Esophagus muscularis mucosa (tissue), 4 donors: ENCODE data around the gene TERT. TPM values are rescaled to one million over a fixed set of nuclear protein-coding genes. Genes with fewer than 3 reads are reported as not detected.

Source experiments
- DNase-seq: peaks from one replicate; pipeline ENCODE4 v3.0.0-alpha.2; 2017; ENCODE audit errors: extremely low spot score
- H3K27ac ChIP-seq, 4 donors: fragments of 200-600 bp; sonication (generic); replicated peaks in 1 of 4; 1 replicate in 3 of 4; 2 replicates in 1 of 4; pipeline ENCODE4 v1.5.1; 2016 to 2019; ENCODE audit warnings: mild to moderate bottlenecking in 1 of 4
- H3K27me3 ChIP-seq, 4 donors: fragments of 200-600 bp; sonication (generic); one replicate each; pipeline versions ENCODE4 v1.5.1 to v1.6.0; 2016 to 2019
- H3K36me3 ChIP-seq, 4 donors: fragments of 200-600 bp; sonication (generic); one replicate each; pipeline ENCODE4 v1.5.1; 2016 to 2019
- H3K4me1 ChIP-seq, 4 donors: fragments of 200-600 bp; sonication (generic); one replicate each; pipeline ENCODE4 v1.5.1; 2016 to 2019
- H3K4me3 ChIP-seq, 4 donors: fragments of 200-600 bp; sonication (generic); 1 replicate in 2 of 4; 2 replicates in 2 of 4; pipeline ENCODE4 v1.5.1; 2016 to 2019; ENCODE audit warnings: mild to moderate bottlenecking in 4 of 4, moderate library complexity in 1 of 4
- H3K9me3 ChIP-seq, 4 donors: fragments of 200-600 bp; sonication (generic); 1 replicate in 3 of 4; 2 replicates in 1 of 4; pipeline ENCODE4 v1.5.1; 2016 to 2019
- EP300 ChIP-seq: sonication (generic); formaldehyde crosslinking; IDR thresholded peaks from one replicate; pipeline ENCODE4 v1.6.1; 2017; ENCODE audit warnings: antibody characterized with exemption
- POLR2A ChIP-seq: fragments of 450-650 bp; IDR thresholded peaks from one replicate; pipeline ENCODE4 v1.6.1; 2017; ENCODE audit warnings: antibody characterized with exemption, moderate library complexity, mild to moderate bottlenecking, low read depth
- POLR2AphosphoS5 ChIP-seq, 2 donors: sonication (generic); formaldehyde crosslinking; IDR thresholded peaks; one replicate each; pipeline ENCODE4 v1.6.1; 2017; ENCODE audit warnings: antibody characterized with exemption in 2 of 2
- WGBS: methylation state at CpG from one replicate; pipeline ENCODE4 v1.1.5; 2018; 5-methylcytosine and 5-hydroxymethylcytosine counted together
- intact Hi-C: fragments of 100-400 bp; cut with DNase I; formaldehyde crosslinking; loops from one replicate; pipeline ENCODE4 v1.15.1; 2023
- total RNA-seq, 4 donors: library from RNA; depleted of rRNA; stranded (reverse); fragments of >200 nt; gene quantifications; one replicate each; pipeline versions ENCODE4 v1.1.0 to v1.2.1, GENCODE V29; 2016
- TF ChIP-seq, protein P1 (sequence below), 3 experiments: fragments of 200-600 bp in 2 of 3; fragments of 450-650 bp in 1 of 3; sonication (generic) in 2 of 3; IDR thresholded peaks; one replicate each; pipeline ENCODE4 v1.5.1; 2017 to 2019; ENCODE audit warnings: antibody characterized with exemption in 3 of 3, mild to moderate bottlenecking in 2 of 3, moderate library complexity in 1 of 3

The TERT gene
- total RNA-seq, 4 donors from 2014 or later: not detected

DNA sequence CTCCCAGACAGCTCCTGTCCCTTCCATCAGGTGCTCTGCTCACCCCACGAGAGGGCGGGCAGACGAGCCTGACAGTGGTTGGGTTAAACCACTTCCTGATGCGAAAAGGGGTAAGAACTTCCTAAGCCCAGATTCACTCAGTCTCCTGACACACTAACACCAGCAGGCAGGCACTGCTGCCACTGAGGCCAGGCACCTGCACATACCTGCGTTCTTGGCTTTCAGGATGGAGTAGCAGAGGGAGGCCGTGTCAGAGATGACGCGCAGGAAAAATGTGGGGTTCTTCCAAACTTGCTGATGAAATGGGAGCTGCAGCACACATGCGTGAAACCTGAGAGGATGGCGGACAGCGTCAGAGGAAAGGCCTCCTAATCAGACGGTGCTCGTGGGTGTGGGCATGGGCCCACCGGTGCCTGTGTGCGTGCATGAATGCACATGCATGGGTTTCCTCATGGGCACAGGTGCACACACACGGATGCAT lies 39.7 kb downstream of the TERT start:
- no peak overlapping the region for H3K4me3 ChIP-seq
- no peak for DNase-seq
- intact Hi-C loops: no loop called here
- WGBS: 67% methylated on average over 16 of the region's 16 CpGs
- H3K4me1 ChIP-seq: no peaks in the 10 kb centered on the region
- no peaks in the 10 kb centered on the region for H3K9me3 ChIP-seq
- no peak overlapping the region for H3K27ac ChIP-seq
- TF ChIP-seq EP300 (no peak), POLR2AphosphoS5 (IDR thresholded peaks at IDR 0.05) (no peak), POLR2A (no peak)
- TF ChIP-seq, protein P1, sequence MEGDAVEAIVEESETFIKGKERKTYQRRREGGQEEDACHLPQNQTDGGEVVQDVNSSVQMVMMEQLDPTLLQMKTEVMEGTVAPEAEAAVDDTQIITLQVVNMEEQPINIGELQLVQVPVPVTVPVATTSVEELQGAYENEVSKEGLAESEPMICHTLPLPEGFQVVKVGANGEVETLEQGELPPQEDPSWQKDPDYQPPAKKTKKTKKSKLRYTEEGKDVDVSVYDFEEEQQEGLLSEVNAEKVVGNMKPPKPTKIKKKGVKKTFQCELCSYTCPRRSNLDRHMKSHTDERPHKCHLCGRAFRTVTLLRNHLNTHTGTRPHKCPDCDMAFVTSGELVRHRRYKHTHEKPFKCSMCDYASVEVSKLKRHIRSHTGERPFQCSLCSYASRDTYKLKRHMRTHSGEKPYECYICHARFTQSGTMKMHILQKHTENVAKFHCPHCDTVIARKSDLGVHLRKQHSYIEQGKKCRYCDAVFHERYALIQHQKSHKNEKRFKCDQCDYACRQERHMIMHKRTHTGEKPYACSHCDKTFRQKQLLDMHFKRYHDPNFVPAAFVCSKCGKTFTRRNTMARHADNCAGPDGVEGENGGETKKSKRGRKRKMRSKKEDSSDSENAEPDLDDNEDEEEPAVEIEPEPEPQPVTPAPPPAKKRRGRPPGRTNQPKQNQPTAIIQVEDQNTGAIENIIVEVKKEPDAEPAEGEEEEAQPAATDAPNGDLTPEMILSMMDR (IDR thresholded peaks at IDR 0.05): no peak
- H3K36me3 ChIP-seq: no peaks in the 10 kb centered on the region
- H3K27me3 ChIP-seq: peaks cover 0 to 44% (median 0%) of the 10 kb centered on the region in 4 donors

DNA sequence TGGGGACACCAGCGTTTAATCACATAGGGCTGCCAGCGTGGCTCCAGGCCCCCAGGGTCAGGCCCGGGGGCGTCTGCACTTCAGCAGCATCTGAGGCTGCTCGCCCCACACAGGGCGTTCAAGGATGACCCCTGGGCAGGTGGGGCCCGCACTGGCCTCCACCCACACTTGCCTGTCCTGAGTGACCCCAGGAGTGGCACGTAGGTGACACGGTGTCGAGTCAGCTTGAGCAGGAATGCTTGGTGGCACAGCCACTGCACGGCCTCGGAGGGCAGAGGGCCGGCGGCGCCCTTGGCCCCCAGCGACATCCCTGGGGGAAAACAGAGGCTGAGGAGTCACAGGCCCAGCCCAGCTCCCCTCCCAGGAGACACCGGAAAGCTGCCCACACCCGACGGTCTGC lies 40.7 kb downstream of the TERT start:
- no peak for TF ChIP-seq POLR2AphosphoS5 (IDR thresholded peaks at IDR 0.05)
- TF ChIP-seq, protein P1 (IDR thresholded peaks at IDR 0.05): no peak
- TF ChIP-seq EP300: no peak
- no peak for TF ChIP-seq POLR2A
- Histone ChIP-seq H3K9me3 (no peaks in the 10 kb centered on the region), H3K27me3 (peaks cover 0 to 53% (median 0%) of the 10 kb centered on the region in 4 donors), H3K36me3 (no peaks in the 10 kb centered on the region), H3K4me1 (no peaks in the 10 kb centered on the region), H3K27ac (no peak overlapping the region), H3K4me3 (no peak overlapping the region)
- intact Hi-C loops: no loop called here
- no peak for DNase-seq
- 82% methylated on average over 13 of the region's 19 CpGs for WGBS

DNA sequence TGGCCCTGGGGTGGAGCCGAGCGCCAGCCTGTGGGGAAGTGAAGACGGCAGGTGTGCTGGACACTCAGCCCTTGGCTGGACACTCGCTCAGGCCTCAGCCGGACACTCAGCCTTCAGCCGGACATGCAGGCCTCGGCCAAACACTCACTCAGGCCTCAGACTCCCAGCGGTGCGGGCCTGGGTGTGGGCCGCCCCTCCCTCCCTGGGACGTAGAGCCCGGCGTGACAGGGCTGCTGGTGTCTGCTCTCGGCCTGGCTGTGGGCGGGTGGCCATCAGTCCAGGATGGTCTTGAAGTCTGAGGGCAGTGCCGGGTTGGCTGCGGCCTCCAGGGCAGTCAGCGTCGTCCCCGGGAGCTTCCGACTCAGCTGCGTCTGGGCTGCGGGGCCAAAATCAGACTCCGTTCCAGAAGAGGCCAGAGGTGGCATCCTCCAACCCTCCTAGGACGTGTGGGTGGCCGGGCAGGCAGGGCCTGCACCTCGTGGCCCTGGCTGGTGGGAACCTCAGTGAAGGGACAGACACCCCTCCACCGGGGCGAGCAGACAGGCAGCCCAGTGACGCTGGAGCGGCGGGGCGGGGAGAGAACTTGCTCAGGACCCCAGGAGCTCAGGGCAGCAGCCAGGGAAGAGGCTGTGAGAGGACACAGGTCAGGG lies 41.3 kb downstream of the TERT start:
- TF ChIP-seq POLR2AphosphoS5 (IDR thresholded peaks at IDR 0.05) (no peak), POLR2A (no peak), EP300 (no peak)
- TF ChIP-seq, protein P1 (IDR thresholded peaks at IDR 0.05): no peak
- Histone ChIP-seq H3K4me3 (no peak overlapping the region), H3K36me3 (no peaks in the 10 kb centered on the region), H3K9me3 (no peaks in the 10 kb centered on the region), H3K27me3 (peaks cover 0 to 59% (median 0%) of the 10 kb centered on the region in 4 donors), H3K4me1 (no peaks in the 10 kb centered on the region), H3K27ac (no peak overlapping the region)
- no peak for DNase-seq
- WGBS: 78% methylated on average over 8 of the region's 33 CpGs
- intact Hi-C loops: no loop called here

DNA sequence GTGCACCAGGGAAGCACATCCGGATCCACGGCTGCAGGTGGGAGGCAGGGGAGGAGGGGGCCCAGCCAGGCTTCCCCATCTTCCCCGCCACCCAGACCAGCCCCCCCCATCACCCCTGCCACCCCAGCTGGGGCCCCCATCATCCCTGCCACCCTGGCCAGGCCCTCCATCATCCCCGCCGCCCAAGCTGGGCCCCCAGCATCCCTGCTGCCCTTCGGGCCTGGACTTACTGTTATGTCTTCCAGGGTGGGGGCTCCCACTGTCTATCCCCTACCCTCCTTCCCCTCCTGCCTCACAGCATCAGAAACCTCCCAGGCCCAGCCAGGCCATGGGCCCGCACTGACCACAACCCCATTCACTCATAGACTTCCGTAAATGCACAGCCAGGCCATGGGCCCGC lies 42.2 kb downstream of the TERT start:
- WGBS: 93% methylated on average over 9 of the region's 9 CpGs
- H3K4me1 ChIP-seq: no peaks in the 10 kb centered on the region
- H3K36me3 ChIP-seq: no peaks in the 10 kb centered on the region
- no peaks in the 10 kb centered on the region for H3K9me3 ChIP-seq
- TF ChIP-seq, protein P1 (IDR thresholded peaks at IDR 0.05): no peak
- no peak for TF ChIP-seq POLR2AphosphoS5 (IDR thresholded peaks at IDR 0.05)
- no peak for TF ChIP-seq POLR2A
- TF ChIP-seq EP300: no peak
- peaks cover 0 to 62% (median 0%) of the 10 kb centered on the region in 4 donors for H3K27me3 ChIP-seq
- no peak for DNase-seq
- H3K27ac ChIP-seq: no peak overlapping the region
- intact Hi-C loops: no loop called here
- no peak overlapping the region for H3K4me3 ChIP-seq
